NCI-H2196 treated with DMSO at 0.1 percent for 48 hours (cell line): ENCODE data around the gene HOXA5.

Experiments
- DNase-seq: peaks from one replicate; lab custom pipeline; 2025; ENCODE audit not compliant: unreplicated experiment; lab: John Stamatoyannopoulos, UW

The HOXA5 gene

GRCh38 chr7:27171637-27172314 lies 28.3 kb upstream of the HOXA5 start:
- no peak for DNase-seq

GRCh38 chr7:27171325-27171636 lies 27.8 kb upstream of the HOXA5 start:
- DNase-seq = no peak

GRCh38 chr7:27170426-27171324 lies 27.2 kb upstream of the HOXA5 start:
- no peak for DNase-seq

DNA sequence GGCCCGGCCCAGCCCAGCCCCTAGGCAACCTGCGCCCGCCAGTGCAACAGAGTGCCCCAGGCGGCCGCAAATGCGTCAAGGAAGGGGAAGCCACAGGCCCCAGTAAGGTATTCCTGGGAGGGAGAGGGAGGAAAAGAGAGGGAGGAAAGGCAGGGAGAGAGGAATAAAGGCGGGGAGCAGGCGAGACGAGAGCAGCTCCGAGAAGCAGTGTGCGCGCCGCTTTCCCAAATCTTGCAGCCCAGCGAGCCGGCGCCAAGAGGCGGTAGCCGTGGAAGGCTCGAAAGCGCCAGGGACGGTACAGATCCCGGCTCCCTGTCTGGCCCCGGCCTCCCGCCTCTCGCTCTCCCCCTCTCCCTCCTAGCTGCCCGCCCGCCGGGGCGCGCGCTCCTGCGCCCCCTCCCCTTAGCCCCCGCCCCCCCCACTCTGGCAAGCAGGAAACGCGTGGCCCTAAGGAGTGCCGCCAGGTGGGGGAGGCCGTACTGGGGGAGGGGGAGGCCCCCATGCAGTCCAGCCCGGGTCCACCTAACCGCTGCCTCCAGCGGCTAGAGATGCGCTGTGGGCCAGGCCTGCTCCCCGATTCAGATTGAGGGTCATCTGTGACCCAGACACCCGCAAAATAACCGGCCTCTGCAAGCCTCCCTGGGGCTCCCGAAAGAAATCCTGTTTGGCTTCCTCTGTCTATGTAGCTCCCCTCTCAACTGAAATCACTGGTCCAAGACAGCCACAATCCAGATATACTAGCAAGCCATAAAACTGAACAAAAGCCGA lies 26.4 kb upstream of the HOXA5 start:
- DNase-seq = no peak

DNA sequence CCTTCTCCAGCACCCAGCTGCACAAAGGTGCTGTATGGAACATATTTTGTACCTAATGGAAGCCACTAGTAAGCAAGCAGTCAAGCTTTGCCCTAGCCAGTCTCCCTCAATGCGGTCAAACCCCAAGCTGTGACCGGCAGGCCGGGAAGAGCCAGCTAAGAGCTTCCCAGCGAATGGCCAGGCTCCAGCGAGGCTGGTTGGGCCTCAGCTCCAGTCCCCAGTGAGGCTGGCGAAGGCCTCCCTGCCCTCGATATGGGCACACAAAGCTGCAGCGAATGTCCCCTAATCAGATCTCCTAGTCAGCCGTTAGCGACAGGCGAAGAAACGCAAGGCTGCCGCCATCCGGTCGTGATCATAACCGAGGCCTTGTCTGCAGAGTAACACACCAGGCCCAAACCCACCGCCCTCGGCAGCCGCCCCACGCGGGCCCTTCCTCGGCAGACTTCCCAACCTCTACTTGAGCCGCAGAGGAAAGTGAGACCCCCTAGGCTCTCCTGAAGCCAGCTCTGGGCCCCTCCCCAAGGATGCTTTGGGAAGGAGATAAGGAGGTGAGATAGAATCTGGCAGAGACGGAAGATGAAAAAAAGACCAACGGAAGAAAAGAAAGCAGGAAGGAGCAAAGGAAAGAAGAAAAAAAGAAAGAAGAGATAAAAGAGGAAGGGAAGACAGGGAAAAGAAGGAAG lies 24.9 kb upstream of the HOXA5 start:
- no peak for DNase-seq

DNA sequence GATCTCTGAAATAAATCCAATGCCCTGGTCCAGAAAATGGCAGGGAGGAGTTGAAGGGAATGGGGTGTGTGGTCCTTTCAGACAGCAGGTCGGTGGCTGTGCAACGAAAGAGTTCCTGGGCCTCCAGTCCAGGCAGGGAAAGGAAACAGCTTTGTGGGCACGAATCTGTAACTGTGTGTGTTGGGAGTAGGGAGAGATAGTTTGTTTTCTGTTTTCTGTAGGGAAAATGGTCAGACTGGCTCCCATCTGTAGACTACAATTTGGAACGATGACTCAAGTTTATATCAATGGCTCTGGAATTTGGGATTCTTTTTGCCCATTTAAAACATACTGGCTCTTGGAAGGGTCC lies 24.4 kb upstream of the HOXA5 start:
- DNase-seq = no peak

DNA sequence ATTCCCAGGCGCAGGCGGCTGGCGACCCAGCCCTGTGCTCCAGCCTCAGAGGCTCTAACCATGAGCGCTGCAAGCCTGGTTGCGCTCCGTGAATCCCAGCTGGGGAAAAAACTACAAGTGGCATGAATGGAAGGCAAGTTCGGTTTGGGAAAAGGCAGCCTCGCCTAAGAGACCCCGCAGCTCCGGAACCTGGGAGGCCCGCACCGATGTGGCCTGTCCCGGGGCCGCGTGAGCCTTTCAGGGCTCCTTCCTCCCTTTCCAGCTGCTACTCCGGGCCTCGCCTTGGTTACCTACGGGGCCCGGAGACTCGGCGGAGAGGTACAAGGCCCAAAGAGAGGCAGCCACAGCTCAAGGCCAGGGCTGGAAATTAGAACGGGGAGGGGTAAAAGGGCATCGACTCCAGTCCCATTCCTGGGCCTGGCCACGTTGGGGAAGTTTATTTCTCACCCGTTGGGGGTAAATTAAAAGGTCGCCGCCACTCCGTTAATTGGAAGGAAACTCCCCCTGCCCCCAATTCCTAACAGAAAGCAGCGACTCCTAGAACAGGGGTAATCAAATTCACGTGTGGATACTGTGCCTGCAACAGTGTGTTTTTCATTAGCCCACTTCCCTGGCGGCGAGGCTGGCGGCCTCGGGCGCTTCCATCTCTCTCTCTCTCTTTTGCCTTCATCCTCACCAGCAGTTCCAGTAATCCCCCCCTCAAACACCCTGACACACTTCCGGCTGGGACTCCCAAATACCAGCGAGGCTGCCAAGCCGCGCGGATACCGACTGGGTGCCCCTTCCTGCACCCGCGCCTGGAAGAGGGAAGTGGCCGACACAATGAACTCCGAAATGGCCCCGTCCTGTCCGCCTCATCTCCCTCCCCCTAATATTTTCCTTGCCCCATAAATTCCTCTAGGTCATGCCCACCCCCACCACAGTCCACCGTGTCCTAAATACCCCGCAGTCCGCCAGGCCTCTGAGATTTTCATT lies 23.3 kb upstream of the HOXA5 start:
- DNase-seq = no peak

DNA sequence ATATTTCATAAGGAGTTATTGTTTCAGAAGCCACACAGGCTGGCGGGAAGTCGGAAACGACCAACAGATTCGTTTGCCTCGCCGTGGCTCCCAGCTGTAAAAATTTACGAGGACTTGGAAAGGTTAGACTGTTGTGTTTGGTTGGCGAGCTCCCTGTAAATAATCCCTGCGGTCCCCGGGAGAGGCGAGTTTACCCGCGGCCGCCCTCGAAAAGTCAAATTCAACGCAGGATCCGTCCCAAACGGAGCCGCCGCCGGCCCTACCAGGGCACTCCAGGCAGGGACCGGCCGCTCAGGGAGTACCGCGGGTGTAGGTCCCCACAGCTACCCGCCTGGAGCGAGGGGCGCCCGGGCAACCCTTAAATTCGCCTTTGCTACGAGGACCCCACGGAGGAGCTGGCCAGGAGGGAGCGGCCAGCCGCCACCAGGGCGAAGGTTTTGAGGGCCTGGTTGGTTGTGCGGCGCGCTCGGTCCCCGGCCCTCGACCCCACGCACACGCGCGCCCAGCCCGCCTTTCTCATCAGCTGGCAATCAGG lies 22.6 kb upstream of the HOXA5 start:
- no peak for DNase-seq

- no peak for DNase-seq
These were observed 21.9 kb upstream of the HOXA5 start, which contains the start of gene HOXA9 for GRCh38 chr7:27165089-27165995. TSS of gene HOXA9 (minus strand) at chr7:27165537. CDS start at chr7:27165457, 80 bp downstream.

GRCh38 chr7:27164367-27165088 lies 21.0 kb upstream of the HOXA5 start:
- DNase-seq = no peak

GRCh38 chr7:27164045-27164366 lies 20.5 kb upstream of the HOXA5 start:
- no peak for DNase-seq

DNA sequence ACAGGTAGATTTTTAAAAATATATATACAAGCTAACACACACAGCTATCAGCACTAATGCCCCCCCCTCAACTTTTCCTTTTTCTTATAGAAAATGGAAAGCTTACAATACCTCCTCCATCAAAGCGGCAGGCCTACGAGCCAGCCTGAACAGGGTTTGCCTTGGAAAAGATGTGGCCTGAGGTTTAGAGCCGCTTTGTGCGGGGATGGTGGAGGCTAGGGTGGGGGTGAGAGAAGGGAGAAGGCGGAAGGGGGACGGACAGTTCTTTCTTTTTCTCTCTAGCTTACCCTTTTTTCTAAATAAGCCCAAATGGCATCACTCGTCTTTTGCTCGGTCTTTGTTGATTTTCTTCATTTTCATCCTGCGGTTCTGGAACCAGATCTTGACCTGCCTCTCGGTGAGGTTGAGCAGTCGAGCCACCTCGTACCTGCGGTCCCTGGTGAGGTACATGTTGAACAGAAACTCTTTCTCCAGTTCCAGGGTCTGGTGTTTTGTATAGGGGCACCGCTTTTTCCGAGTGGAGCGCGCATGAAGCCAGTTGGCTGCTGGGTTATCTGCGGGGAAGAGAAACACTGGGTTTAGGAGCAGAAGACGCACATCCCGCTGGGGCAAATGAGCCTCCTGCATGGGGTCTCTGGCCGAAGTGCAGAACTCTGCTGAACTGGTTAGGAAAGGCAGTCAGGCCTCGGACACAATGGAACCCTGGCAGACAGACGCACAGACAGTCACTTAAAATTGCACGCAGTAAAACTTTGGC lies 20.0 kb upstream of the HOXA5 start:
- DNase-seq = no peak

GRCh38 chr7:27162561-27163287 lies 19.2 kb upstream of the HOXA5 start:
- no peak for DNase-seq

DNA sequence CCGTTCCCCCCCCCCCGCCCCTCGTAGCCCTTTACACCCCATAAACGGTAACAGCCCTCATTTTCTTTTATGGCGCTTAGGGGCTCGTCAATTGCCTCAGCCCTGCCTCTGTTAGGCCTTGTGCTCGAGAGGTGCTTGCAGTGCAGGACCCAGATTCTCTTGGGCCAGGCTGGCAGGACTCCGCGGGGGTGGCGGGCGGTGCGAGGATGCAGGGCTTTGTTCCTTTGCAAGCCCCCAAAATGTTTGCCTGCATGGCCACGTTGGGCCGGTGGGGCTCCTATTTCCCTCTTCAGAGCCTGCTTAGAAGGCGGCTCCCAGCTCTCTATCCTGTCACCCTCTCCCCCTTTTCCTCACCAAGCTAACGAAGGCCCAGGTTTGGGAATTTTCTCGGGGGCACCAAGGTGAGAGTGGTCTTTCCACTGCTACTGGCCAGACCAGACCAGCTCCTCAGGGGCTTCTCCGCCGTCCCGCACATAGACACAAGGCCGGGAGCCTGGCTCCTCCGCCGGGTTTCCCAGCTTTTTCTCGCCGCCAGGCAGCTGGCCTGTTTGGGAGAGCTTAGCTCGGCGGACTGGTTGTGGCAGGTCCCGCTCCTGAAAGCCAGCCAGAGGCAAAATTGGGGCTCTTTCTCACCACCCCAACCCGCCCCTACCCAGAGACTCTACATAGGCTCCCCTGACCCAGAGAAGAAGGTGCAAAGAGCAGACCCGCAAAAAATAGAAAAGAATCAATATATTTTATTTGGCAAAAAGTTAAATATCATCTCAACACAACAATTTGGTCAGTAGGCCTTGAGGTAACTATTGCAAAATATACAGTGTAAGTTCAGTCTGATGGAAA lies 18.5 kb upstream of the HOXA5 start:
- no peak for DNase-seq

GRCh38 chr7:27161214-27161720 lies 17.8 kb upstream of the HOXA5 start:
- no peak for DNase-seq
